ENCODE measurements around the gene ATAD3B. TPM values are rescaled to one million over a fixed set of nuclear protein-coding genes. Genes with fewer than 3 reads are reported as not detected.
"Not testable (repeated sequence)": the region's sequence is repeated elsewhere in the genome, so short reads cannot be mapped to it uniquely, and the experiment has no call there.

Gene ATAD3B
- total RNA-seq, 1 donor from 2014 or later = 39.2 TPM

DNA sequence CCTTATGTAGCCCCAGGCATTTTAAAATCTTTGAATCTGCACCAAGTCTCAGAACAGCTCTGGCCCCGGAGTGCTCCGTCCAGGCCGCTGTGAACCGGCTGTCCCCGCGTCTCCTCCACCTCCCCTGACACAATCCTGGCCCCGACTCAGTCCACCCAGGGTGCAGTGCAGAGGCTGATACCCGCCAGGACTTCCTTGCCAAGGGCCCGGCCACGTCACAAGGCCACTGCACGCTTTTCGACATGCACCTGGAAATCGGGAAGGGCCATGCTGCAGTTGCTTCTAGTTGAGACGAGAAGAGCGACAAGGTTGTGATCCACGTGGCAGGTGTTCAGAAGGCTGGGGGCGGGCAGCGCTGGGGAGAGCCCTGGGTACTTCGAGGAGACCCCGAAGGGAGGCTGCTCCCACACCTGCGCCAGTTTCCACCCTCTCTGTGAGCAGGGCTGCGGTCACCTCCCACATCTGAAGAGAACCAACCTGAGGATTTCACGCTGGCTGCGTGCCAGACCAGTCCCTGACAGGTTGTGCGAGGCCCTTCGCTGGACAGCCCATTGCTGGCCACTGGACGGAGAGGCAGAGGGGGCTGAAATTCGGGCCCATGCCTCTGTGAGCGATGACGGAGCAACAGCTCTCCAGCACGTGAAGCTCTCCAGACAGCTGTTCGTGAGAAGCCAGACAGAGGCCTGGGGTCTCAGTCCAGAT is 29.3 kb upstream of the ATAD3B start:
- Mint-ChIP-seq H3K4me3 (no peak overlapping the region), H3K9me3 (no peaks in the 10 kb centered on the region), H3K4me1 (peaks cover 12% of the 10 kb centered on the region), H3K27ac (peak overlapping the region; percentile 59), H3K27me3 (ENCODE audit: low read depth) (no peaks in the 10 kb centered on the region), H3K36me3 (peaks cover 4% of the 10 kb centered on the region)
- TF ChIP-seq, protein P1, sequence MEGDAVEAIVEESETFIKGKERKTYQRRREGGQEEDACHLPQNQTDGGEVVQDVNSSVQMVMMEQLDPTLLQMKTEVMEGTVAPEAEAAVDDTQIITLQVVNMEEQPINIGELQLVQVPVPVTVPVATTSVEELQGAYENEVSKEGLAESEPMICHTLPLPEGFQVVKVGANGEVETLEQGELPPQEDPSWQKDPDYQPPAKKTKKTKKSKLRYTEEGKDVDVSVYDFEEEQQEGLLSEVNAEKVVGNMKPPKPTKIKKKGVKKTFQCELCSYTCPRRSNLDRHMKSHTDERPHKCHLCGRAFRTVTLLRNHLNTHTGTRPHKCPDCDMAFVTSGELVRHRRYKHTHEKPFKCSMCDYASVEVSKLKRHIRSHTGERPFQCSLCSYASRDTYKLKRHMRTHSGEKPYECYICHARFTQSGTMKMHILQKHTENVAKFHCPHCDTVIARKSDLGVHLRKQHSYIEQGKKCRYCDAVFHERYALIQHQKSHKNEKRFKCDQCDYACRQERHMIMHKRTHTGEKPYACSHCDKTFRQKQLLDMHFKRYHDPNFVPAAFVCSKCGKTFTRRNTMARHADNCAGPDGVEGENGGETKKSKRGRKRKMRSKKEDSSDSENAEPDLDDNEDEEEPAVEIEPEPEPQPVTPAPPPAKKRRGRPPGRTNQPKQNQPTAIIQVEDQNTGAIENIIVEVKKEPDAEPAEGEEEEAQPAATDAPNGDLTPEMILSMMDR (IDR thresholded peaks at IDR 0.05; ENCODE audit: unreplicated experiment) = no peak
- no peak for DNase-seq (ENCODE audit: low spot score in 2 of 2, unreplicated experiment in 2 of 2)

DNA sequence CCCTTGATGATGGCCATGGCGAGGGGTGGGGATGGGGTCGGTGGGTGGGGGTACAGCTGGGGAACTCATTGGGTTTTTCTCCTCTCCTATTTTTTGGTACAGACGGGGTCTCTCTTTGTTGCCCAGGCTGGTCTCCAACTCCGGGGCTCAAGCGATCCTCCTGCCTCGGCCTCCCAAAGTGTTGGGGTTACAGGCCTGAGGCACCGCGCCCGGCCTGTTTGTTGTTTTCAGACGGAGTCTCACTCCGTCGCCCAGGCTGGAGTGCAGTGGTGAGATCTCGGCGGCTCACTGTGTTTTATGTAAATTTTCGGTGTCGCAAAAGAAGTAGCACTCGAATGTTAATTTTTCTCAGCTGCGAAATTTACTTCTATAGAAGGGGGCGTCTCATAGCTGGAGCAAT is 24.9 kb upstream of the ATAD3B start:
- not testable (repeated sequence) for H3K4me1 Mint-ChIP-seq; H3K36me3 Mint-ChIP-seq; DNase-seq (ENCODE audit: low spot score in 2 of 2, unreplicated experiment in 2 of 2); H3K27me3 Mint-ChIP-seq (ENCODE audit: low read depth); H3K4me3 Mint-ChIP-seq; H3K9me3 Mint-ChIP-seq; H3K27ac Mint-ChIP-seq

DNA sequence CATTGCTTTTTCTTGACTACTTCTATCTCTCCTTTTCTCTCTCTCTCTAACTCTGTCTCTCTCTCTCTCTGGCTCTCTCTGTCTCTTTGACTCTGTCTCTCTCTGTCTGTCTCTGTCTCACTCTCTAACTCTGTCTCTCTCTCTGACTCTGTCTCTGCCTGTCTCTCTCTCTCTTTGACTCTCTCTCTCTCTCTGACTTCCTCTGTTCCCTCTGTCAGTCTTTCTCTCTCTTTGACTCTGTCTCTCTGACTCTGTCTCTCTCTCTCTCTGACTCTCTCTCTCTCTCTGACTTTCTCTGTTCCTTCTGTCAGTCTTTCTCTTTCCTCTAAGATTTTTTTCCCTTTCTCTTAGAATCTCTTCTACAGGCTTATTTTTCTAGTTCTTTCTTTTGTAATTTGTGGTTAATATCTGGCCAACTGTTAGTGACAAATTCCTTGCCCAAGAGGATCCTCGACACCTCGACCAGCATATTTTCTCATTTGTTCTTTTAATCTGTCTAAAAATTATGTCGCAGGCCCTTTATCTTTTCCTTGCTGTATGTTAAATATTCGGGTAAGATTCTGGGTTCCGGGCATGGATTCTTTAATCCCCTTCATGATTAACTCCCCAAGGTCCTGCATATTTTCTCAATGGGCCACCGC is 22.3 kb upstream of the ATAD3B start, which contains the start of gene ATAD3C:
TSS of gene ATAD3C (plus strand) at position 591 of the 641 bp plus-strand sequence. CDS start 995 bp downstream, outside the sequence.
- Mint-ChIP-seq H3K9me3 (no peaks in the 10 kb centered on the region), H3K36me3 (no peaks in the 10 kb centered on the region), H3K27me3 (ENCODE audit: low read depth) (peaks cover 8% of the 10 kb centered on the region), H3K27ac (no peak within 1 kb of the TSS), H3K4me3 (no peak within 1 kb of the TSS), H3K4me1 (no peaks in the 10 kb centered on the region)
- DNase-seq (ENCODE audit: low spot score in 2 of 2, unreplicated experiment in 2 of 2) = no peak
- TF ChIP-seq, protein P1 (IDR thresholded peaks at IDR 0.05; ENCODE audit: unreplicated experiment) = no peak

DNA sequence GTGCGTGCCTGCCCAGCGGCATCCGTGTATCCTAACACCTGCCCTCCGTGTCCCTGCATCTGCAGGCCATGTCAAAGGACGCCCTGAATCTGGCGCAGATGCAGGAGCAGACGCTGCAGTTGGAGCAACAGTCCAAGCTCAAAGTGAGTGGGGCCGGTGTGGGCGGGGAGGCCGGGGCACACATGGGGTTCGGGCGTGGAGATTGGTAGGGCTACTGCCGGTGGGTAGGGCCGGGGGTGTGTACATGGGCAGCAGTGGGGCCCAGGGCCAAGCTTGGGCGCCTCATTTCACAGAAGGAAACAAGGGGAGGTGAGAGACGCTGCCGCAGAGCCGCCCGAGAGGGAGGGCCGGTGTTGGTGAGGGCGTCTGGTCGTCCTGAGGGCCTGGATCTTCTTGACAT is 20.9 kb upstream of the ATAD3B start:
- H3K27ac Mint-ChIP-seq; H3K27me3 Mint-ChIP-seq (ENCODE audit: low read depth); H3K36me3 Mint-ChIP-seq; H3K9me3 Mint-ChIP-seq; H3K4me1 Mint-ChIP-seq; H3K4me3 Mint-ChIP-seq; DNase-seq (ENCODE audit: low spot score in 2 of 2, unreplicated experiment in 2 of 2): not testable (repeated sequence)

DNA sequence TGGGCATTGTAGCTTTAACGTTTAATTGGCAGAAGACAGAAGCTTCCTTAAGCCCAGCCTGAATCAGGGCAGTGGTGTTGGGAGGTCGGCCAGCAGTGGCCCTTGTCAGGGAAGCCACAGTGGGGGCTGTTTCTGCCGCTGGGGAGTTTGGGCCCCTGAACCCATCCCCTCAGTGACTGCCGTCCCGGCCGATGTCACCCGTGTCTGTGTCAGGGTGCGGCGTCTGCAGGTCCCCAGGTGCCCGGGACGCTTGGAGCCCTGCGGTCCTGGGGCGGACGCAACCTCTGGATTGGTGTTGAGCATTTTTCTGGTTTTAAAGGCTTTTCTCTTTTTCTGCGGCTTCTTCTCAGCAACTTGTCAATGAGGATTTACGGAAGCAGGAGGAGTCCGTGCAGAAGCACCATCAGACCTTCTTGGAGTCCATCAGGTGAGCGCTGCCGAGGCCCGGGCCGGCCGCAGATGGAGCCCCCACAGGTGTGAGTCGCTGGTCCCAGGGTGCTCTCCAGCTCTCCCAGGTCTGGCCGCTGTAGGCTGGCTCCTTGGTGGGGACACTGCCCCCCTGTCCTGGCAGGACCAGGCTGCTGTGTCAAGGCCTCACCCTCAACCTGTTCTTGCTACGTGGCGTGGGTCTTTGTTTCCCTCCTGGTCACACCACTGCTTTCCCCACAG is 19.7 kb upstream of the ATAD3B start:
- DNase-seq (ENCODE audit: low spot score in 2 of 2, unreplicated experiment in 2 of 2) = no peak
- TF ChIP-seq, protein P1 (IDR thresholded peaks at IDR 0.05; ENCODE audit: unreplicated experiment) = no peak
- Mint-ChIP-seq H3K4me3 (no peak overlapping the region), H3K27me3 (ENCODE audit: low read depth) (peaks cover 8% of the 10 kb centered on the region), H3K9me3 (no peaks in the 10 kb centered on the region), H3K36me3 (no peaks in the 10 kb centered on the region), H3K27ac (no peak overlapping the region), H3K4me1 (no peaks in the 10 kb centered on the region)

DNA sequence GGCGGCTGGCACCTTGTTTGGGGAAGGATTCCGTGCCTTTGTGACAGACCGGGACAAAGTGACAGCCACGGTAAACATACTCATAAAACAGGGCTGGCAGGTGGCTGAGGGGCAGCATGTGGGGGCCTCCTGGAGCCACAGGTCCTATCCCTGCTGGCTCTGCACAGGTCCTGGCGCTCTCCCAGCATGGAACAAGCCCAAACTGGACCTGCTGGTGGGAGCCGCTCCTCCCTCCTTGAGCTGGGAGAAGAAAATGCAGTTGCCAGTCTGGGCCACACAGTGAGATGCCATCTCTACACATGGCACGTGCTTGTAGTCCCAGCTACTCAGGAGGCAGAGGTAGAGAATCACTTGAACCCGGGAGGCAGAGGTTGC is 19.2 kb upstream of the ATAD3B start:
- not testable (repeated sequence) for H3K4me3 Mint-ChIP-seq; DNase-seq (ENCODE audit: low spot score in 2 of 2, unreplicated experiment in 2 of 2); H3K27me3 Mint-ChIP-seq (ENCODE audit: low read depth); H3K9me3 Mint-ChIP-seq; H3K4me1 Mint-ChIP-seq; H3K36me3 Mint-ChIP-seq; H3K27ac Mint-ChIP-seq

DNA sequence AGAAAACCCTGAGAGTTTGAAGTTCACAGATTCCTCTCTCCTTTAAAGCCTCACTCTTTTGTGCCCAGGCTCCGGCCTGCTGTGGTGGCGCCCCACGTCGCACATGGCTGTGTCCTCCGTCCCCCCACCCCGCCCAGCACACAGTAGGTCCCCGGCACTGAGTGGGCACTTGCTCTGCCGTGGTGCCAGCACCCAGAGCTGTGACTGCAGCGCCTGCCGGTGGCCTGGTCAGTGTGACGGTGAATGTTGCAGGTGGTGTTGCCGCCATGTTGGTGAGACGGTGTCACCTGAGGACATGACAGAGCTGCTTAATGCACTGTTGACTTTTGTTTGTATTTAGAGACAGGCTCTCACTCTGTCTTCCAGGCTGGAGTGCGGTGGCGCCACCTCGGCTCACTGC is 18.7 kb upstream of the ATAD3B start:
- TF ChIP-seq, protein P1 (IDR thresholded peaks at IDR 0.05; ENCODE audit: unreplicated experiment) = no peak
- Mint-ChIP-seq H3K27me3 (ENCODE audit: low read depth) (peaks cover 8% of the 10 kb centered on the region), H3K4me1 (no peaks in the 10 kb centered on the region), H3K27ac (no peak overlapping the region), H3K36me3 (no peaks in the 10 kb centered on the region), H3K4me3 (no peak overlapping the region), H3K9me3 (no peaks in the 10 kb centered on the region)
- DNase-seq (ENCODE audit: low spot score in 2 of 2, unreplicated experiment in 2 of 2) = no peak

DNA sequence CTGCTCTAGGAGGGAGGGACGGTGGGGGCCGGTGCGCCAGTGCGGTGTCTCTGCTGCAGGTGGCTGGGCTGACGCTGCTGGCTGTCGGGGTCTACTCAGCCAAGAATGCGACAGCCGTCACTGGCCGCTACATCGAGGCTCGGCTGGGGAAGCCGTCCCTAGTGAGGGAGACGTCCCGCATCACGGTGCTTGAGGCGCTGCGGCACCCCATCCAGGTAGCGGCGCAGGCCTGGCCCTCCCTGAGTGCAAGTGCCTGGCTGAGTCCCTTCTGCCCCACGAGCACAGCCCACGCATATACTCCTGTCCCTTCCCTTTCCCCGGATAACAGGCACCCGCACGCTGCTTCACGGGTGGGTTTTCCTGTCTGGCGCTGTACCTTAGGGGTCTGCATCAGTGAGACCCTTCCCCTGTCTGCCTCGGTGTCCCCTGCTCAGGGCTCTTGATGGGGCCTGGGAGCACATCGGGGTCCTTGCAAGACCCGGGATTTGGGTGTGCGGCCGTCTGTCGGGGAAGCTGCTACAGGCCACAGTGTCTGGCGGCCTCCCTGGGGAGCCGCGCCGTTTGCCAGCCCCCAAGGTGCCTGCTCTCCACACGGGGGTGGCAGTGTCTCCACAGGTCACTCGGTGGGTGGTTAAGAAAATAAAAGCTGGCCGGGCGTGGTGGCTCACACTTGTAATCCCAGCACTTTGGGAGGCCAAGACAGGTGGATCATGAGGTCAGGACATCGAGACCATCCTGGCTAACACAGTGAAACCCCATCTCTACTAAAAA is 17.1 kb upstream of the ATAD3B start:
- H3K4me1 Mint-ChIP-seq; DNase-seq (ENCODE audit: low spot score in 2 of 2, unreplicated experiment in 2 of 2); H3K27me3 Mint-ChIP-seq (ENCODE audit: low read depth); H3K36me3 Mint-ChIP-seq; H3K4me3 Mint-ChIP-seq; H3K27ac Mint-ChIP-seq; H3K9me3 Mint-ChIP-seq: not testable (repeated sequence)

Data from mesothelial cell of epicardium (in vitro differentiated cells).